ENCODE measurements around the gene COX14. TPM values are rescaled to one million over a fixed set of nuclear protein-coding genes. Genes with fewer than 3 reads are reported as not detected.

COX14 gene
- total and polyA plus RNA-seq, 10 of the 15 experiments (the other 5 are each of a cell fraction or from before 2014, with no cell fraction given): 44.6 to 361 (median 120) TPM

DNA sequence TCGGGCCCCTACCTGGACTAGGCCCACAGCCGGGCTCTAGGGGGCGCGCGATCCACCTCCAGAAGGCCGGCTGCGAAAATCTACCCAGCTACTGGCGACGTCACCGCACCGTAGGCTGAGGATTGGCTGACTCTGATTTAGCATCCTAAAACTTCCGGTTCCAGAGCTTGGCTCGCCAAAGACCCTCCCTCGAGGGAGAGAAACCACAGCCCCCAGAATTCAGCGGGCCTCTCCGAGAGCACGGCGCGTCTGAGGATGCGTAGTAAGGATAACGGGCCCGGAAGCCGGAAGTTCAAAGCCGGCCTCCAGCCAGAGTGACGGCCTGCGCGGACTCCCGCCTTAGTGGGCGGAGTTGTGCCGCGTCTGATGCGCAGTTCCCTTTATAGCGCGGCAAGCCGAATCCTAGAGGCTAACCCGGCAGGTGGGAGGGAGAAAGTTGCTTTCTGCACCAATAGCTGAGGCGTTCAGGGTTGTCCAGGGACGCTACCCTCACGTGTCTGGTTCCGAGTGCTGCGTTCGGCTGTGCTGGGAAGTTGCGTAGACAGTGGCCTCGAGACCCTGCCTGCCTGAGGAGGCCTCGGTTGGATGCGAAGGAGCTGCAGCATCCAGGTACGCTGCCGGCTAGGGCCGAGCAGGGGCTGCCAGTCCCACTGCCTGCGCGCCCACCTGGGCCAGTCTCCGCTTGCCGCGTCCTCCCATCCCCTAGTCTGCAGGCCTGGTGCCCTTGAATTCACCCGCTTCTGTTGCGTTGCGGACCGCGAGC, at the start of gene COX14 (continued):
- TF ChIP-seq, protein P1, sequence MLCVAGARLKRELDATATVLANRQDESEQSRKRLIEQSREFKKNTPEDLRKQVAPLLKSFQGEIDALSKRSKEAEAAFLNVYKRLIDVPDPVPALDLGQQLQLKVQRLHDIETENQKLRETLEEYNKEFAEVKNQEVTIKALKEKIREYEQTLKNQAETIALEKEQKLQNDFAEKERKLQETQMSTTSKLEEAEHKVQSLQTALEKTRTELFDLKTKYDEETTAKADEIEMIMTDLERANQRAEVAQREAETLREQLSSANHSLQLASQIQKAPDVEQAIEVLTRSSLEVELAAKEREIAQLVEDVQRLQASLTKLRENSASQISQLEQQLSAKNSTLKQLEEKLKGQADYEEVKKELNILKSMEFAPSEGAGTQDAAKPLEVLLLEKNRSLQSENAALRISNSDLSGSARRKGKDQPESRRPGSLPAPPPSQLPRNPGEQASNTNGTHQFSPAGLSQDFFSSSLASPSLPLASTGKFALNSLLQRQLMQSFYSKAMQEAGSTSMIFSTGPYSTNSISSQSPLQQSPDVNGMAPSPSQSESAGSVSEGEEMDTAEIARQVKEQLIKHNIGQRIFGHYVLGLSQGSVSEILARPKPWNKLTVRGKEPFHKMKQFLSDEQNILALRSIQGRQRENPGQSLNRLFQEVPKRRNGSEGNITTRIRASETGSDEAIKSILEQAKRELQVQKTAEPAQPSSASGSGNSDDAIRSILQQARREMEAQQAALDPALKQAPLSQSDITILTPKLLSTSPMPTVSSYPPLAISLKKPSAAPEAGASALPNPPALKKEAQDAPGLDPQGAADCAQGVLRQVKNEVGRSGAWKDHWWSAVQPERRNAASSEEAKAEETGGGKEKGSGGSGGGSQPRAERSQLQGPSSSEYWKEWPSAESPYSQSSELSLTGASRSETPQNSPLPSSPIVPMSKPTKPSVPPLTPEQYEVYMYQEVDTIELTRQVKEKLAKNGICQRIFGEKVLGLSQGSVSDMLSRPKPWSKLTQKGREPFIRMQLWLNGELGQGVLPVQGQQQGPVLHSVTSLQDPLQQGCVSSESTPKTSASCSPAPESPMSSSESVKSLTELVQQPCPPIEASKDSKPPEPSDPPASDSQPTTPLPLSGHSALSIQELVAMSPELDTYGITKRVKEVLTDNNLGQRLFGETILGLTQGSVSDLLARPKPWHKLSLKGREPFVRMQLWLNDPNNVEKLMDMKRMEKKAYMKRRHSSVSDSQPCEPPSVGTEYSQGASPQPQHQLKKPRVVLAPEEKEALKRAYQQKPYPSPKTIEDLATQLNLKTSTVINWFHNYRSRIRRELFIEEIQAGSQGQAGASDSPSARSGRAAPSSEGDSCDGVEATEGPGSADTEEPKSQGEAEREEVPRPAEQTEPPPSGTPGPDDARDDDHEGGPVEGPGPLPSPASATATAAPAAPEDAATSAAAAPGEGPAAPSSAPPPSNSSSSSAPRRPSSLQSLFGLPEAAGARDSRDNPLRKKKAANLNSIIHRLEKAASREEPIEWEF (IDR thresholded peaks at IDR 0.05; ENCODE audit: insufficient replicate concordance, low read depth, low read length): no peak
- TF ChIP-seq, protein P2, sequence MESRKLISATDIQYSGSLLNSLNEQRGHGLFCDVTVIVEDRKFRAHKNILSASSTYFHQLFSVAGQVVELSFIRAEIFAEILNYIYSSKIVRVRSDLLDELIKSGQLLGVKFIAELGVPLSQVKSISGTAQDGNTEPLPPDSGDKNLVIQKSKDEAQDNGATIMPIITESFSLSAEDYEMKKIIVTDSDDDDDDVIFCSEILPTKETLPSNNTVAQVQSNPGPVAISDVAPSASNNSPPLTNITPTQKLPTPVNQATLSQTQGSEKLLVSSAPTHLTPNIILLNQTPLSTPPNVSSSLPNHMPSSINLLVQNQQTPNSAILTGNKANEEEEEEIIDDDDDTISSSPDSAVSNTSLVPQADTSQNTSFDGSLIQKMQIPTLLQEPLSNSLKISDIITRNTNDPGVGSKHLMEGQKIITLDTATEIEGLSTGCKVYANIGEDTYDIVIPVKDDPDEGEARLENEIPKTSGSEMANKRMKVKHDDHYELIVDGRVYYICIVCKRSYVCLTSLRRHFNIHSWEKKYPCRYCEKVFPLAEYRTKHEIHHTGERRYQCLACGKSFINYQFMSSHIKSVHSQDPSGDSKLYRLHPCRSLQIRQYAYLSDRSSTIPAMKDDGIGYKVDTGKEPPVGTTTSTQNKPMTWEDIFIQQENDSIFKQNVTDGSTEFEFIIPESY (IDR thresholded peaks at IDR 0.05): no peak
- peak; percentile 67 for TF ChIP-seq NRF1 (conservative IDR thresholded peaks at IDR 0.05; ENCODE audit: low read depth, low read length)
- no peak for TF ChIP-seq PAX8 (IDR thresholded peaks at IDR 0.05)
- TF ChIP-seq ZNF384 (IDR thresholded peaks at IDR 0.05; ENCODE audit: borderline replicate concordance, low read depth, low read length): no peak
- TF ChIP-seq HDAC2 (IDR thresholded peaks at IDR 0.05): no peak
- peak; percentile 100 for TF ChIP-seq RFX5 (IDR thresholded peaks at IDR 0.05; ENCODE audit: low read depth, low read length)
- TF ChIP-seq, protein P3, sequence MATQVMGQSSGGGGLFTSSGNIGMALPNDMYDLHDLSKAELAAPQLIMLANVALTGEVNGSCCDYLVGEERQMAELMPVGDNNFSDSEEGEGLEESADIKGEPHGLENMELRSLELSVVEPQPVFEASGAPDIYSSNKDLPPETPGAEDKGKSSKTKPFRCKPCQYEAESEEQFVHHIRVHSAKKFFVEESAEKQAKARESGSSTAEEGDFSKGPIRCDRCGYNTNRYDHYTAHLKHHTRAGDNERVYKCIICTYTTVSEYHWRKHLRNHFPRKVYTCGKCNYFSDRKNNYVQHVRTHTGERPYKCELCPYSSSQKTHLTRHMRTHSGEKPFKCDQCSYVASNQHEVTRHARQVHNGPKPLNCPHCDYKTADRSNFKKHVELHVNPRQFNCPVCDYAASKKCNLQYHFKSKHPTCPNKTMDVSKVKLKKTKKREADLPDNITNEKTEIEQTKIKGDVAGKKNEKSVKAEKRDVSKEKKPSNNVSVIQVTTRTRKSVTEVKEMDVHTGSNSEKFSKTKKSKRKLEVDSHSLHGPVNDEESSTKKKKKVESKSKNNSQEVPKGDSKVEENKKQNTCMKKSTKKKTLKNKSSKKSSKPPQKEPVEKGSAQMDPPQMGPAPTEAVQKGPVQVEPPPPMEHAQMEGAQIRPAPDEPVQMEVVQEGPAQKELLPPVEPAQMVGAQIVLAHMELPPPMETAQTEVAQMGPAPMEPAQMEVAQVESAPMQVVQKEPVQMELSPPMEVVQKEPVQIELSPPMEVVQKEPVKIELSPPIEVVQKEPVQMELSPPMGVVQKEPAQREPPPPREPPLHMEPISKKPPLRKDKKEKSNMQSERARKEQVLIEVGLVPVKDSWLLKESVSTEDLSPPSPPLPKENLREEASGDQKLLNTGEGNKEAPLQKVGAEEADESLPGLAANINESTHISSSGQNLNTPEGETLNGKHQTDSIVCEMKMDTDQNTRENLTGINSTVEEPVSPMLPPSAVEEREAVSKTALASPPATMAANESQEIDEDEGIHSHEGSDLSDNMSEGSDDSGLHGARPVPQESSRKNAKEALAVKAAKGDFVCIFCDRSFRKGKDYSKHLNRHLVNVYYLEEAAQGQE (IDR thresholded peaks at IDR 0.05; ENCODE audit: low read depth, low read length): no peak
- TF ChIP-seq EP300 (IDR thresholded peaks at IDR 0.05; ENCODE audit: borderline replicate concordance in 1 of 2, control insufficient read depth in 1 of 2, low read depth in 2 of 2, low read length in 2 of 2): no peak; a peak in 1 of 4 replicates
- TF ChIP-seq CREB1 (IDR thresholded peaks at IDR 0.05; ENCODE audit: low read depth): peak; percentile 97
- TF ChIP-seq STAT1 (conservative IDR thresholded peaks at IDR 0.05): 0 out of 2 replicates have a peak, but pooled peaks have one; percentile 49
- TF ChIP-seq SMAD1 (IDR thresholded peaks at IDR 0.05; ENCODE audit: low read depth, partially characterized antibody): peak; percentile 31
- TF ChIP-seq SUZ12 (IDR thresholded peaks at IDR 0.05; ENCODE audit: unreplicated experiment): no peak
- no peak for TF ChIP-seq ZBED1 (IDR thresholded peaks at IDR 0.05; ENCODE audit: borderline replicate concordance)
- TF ChIP-seq NR2C2 (IDR thresholded peaks at IDR 0.05; ENCODE audit: borderline replicate concordance, control insufficient read depth, insufficient read length, low read depth): no peak
- peak; percentile 73; the same call in 1 of the 2 replicates for TF ChIP-seq TCF12 (IDR thresholded peaks at IDR 0.05; ENCODE audit: low read depth, low read length)
